ENCODE measurements around the gene PIP5K1A. TPM values are rescaled to one million over a fixed set of nuclear protein-coding genes. Genes with fewer than 3 reads are reported as not detected.

Gene PIP5K1A
- total and polyA plus RNA-seq, 9 of the 15 experiments (the other 6 are each of a cell fraction or from before 2014, with no cell fraction given) = 1.9 to 42.4 (median 18.8) TPM

DNA sequence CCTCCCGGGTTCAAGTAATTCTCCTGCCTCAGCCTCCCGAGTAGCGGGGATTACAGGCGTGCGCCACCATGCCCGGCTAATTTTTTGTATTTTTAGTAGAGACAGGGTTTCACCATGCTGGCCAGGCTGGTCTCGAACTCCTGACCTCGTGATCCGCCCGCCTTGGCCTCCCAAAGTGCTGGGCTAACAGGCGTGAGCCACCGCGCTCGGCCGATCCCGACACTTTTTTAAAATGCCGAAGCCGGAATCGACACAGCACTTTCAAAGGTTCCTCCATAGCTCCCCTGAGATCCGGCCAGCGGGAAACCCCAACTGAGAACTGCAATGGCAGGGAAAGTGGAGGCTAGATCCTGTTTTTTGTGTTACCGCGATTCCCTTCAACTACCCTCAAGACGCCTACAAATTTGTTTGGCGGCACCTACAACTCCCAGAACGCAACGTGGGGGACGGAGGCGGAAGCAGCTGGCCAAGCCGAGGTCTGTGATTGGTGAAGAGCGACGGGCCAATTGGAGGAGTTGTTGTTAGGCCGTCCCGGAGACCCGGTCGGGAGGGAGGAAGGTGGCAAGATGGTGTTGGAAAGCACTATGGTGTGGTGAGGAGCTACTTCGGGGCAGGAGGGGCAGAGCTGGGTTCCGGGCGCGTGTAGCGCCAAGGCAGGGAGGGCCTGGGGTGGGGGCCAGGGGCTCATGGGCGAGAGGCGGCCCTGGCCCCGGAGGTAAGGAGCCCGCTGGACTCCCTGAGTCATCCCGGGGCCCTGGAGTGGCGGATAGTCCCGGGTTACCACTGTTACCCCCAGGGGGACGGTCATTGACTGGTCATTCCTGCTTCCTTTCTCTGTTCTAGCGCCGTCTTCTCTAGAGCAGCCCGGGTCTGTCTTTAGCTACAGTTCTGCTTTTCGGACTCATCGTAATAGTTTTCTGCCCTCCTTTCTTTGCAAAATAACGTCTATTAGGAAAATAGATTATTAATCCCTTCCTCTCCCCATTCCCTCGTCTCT, 56.2 kb downstream of the PIP5K1A start, which contains the start of gene PSMD4 (continued):
- no peak for TF ChIP-seq RBM39 (optimal IDR thresholded peaks at IDR 0.05; ENCODE audit: low read depth, low read length)
- TF ChIP-seq POLR2B (IDR thresholded peaks at IDR 0.05; ENCODE audit: low read depth, partially characterized antibody) = peak; percentile 97
- TF ChIP-seq FOXK1 (CRISPR knock-in tag; IDR thresholded peaks at IDR 0.05; ENCODE audit: borderline replicate concordance) = no peak
- TF ChIP-seq ZBTB40 (IDR thresholded peaks at IDR 0.05) = peak; percentile 95
- TF ChIP-seq ZBTB40 (CRISPR knock-in tag; IDR thresholded peaks at IDR 0.05) = no peak
- peak; percentile 35; the same call in 1 of the 2 replicates for TF ChIP-seq ARID4B (CRISPR knock-in tag; IDR thresholded peaks at IDR 0.05)
- TF ChIP-seq, protein P1, sequence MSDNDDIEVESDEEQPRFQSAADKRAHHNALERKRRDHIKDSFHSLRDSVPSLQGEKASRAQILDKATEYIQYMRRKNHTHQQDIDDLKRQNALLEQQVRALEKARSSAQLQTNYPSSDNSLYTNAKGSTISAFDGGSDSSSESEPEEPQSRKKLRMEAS (CRISPR knock-in tag; IDR thresholded peaks at IDR 0.05) = peak; percentile 62; the same call in 1 of the 2 replicates
- TF ChIP-seq TRIM28 (IDR thresholded peaks at IDR 0.05) = peak; percentile 50; the same call in 1 of the 2 replicates
- TF ChIP-seq TAF9B (IDR thresholded peaks at IDR 0.05; ENCODE audit: partially characterized antibody) = peak; percentile 87
- peak; percentile 98 for TF ChIP-seq POLR2A (conservative IDR thresholded peaks at IDR 0.05)
- no peak; the same call in 1 of the 2 replicates for TF ChIP-seq HDAC2 (IDR thresholded peaks at IDR 0.05)

Data from K562 (cell line).